ENCODE measurements around the gene KIF18B.

Gene KIF18B

GRCh38 chr17:44940317-44940716 lies 7.3 kb downstream of the KIF18B start:
- no peak for DNase-seq (ENCODE audit: low spot score)

- DNase-seq (ENCODE audit: low spot score), result no peak
Measured at GRCh38 chr17:44935116-44935515, 12.5 kb downstream of the KIF18B start.

GRCh38 chr17:44934745-44935105 lies 12.8 kb downstream of the KIF18B start:
- DNase-seq (ENCODE audit: low spot score), result no peak

- no peak for DNase-seq (ENCODE audit: low spot score)
Measured at GRCh38 chr17:44933824-44934744, 13.5 kb downstream of the KIF18B start.

GRCh38 chr17:44932787-44933097 lies 14.8 kb downstream of the KIF18B start:
- no peak for DNase-seq (ENCODE audit: low spot score)

GRCh38 chr17:44932096-44932786 lies 15.3 kb downstream of the KIF18B start:
- DNase-seq (ENCODE audit: low spot score), result no peak

GRCh38 chr17:44931376-44931775 lies 16.2 kb downstream of the KIF18B start:
- DNase-seq (ENCODE audit: low spot score), result no peak

GRCh38 chr17:44930667-44931066 lies 16.9 kb downstream of the KIF18B start:
- no peak for DNase-seq (ENCODE audit: low spot score)

- DNase-seq (ENCODE audit: low spot score), result no peak
Measured at GRCh38 chr17:44928950-44929720, 18.4 kb downstream of the KIF18B start.

GRCh38 chr17:44928136-44928535 lies 19.4 kb downstream of the KIF18B start:
- DNase-seq (ENCODE audit: low spot score), result no peak

- DNase-seq (ENCODE audit: low spot score), result no peak
Measured at GRCh38 chr17:44927696-44928095, 19.9 kb downstream of the KIF18B start.

GRCh38 chr17:44926821-44927525 lies 20.6 kb downstream of the KIF18B start:
- no peak for DNase-seq (ENCODE audit: low spot score)

- no peak for DNase-seq (ENCODE audit: low spot score)
Measured at GRCh38 chr17:44925731-44926697, 21.6 kb downstream of the KIF18B start.

GRCh38 chr17:44924107-44924544 lies 23.4 kb downstream of the KIF18B start:
- DNase-seq (ENCODE audit: low spot score), result no peak

- DNase-seq (ENCODE audit: low spot score), result no peak
Measured at GRCh38 chr17:44922746-44923470, 24.7 kb downstream of the KIF18B start.

- no peak for DNase-seq (ENCODE audit: low spot score)
Measured at GRCh38 chr17:44922136-44922535, 25.4 kb downstream of the KIF18B start.

GRCh38 chr17:44921122-44921882 lies 26.3 kb downstream of the KIF18B start:
- DNase-seq (ENCODE audit: low spot score), result no peak

GRCh38 chr17:44920565-44920940 lies 27.0 kb downstream of the KIF18B start:
- no peak for DNase-seq (ENCODE audit: low spot score)

- DNase-seq (ENCODE audit: low spot score), result peak; percentile 96
Measured at GRCh38 chr17:44919885-44920564, 27.5 kb downstream of the KIF18B start.
